ENCODE data around the gene OSGIN1.
"Not testable (repeated sequence)": the region's sequence is repeated elsewhere in the genome, so short reads cannot be mapped to it uniquely, and the experiment has no call there.

The OSGIN1 gene

GRCh38 chr16:83941546-83941945, 11.5 kb upstream of the OSGIN1 start:
- not testable (repeated sequence) for H3K4me3 Mint-ChIP-seq; H3K4me1 Mint-ChIP-seq; ATAC-seq (replicated peaks); H3K27ac Mint-ChIP-seq; H3K9me3 Mint-ChIP-seq; DNase-seq
- Mint-ChIP-seq H3K36me3 (peaks cover 8 to 18% of the 10 kb centered on the region in 2 donors), H3K27me3 (peaks cover 0 to 13% of the 10 kb centered on the region in 2 donors)

- H3K36me3 Mint-ChIP-seq, result peaks cover 8 to 13% of the 10 kb centered on the region in 2 donors
- H3K4me3 Mint-ChIP-seq, result no peak overlapping the region
- H3K27me3 Mint-ChIP-seq, result peaks cover 0 to 13% of the 10 kb centered on the region in 2 donors
- H3K27ac Mint-ChIP-seq, result no peak overlapping the region
- no peak for DNase-seq
- H3K9me3 Mint-ChIP-seq, result no peaks in the 10 kb centered on the region
- peaks cover 6% of the 10 kb centered on the region in 2 donors for H3K4me1 Mint-ChIP-seq
- ATAC-seq (replicated peaks), result no peak
Measured at GRCh38 chr16:83942074-83942473, 11.0 kb upstream of the OSGIN1 start.

- no peaks in the 10 kb centered on the region for H3K9me3 Mint-ChIP-seq
- DNase-seq (no peak), ATAC-seq (replicated peaks) (no peak)
- peaks cover 0 to 13% of the 10 kb centered on the region in 2 donors for H3K27me3 Mint-ChIP-seq
- H3K27ac Mint-ChIP-seq, result no peak overlapping the region
- peaks cover 3 to 6% of the 10 kb centered on the region in 2 donors for H3K36me3 Mint-ChIP-seq
- peaks cover 6% of the 10 kb centered on the region in 2 donors for H3K4me1 Mint-ChIP-seq
- no peak overlapping the region for H3K4me3 Mint-ChIP-seq
Measured at GRCh38 chr16:83942815-83943515, 10.1 kb upstream of the OSGIN1 start.

- DNase-seq (no peak), ATAC-seq (replicated peaks) (no peak)
- peaks cover 6% of the 10 kb centered on the region in 2 donors for H3K4me1 Mint-ChIP-seq
- no peaks in the 10 kb centered on the region for H3K9me3 Mint-ChIP-seq
- H3K27ac Mint-ChIP-seq, result no peak overlapping the region
- H3K27me3 Mint-ChIP-seq, result peaks cover 0 to 13% of the 10 kb centered on the region in 2 donors
- H3K36me3 Mint-ChIP-seq, result peaks cover 3 to 6% of the 10 kb centered on the region in 2 donors
- H3K4me3 Mint-ChIP-seq, result no peak overlapping the region
Measured at GRCh38 chr16:83943516-83944050, 9.5 kb upstream of the OSGIN1 start.

GRCh38 chr16:83945587-83945986, 7.5 kb upstream of the OSGIN1 start:
- peaks cover 0 to 5% of the 10 kb centered on the region in 2 donors for H3K27me3 Mint-ChIP-seq
- no peak overlapping the region for H3K27ac Mint-ChIP-seq
- no peaks in the 10 kb centered on the region for H3K9me3 Mint-ChIP-seq
- H3K36me3 Mint-ChIP-seq, result no peaks in the 10 kb centered on the region
- ATAC-seq (replicated peaks) (no peak), DNase-seq (no peak)
- H3K4me1 Mint-ChIP-seq, result no peaks in the 10 kb centered on the region
- H3K4me3 Mint-ChIP-seq, result no peak overlapping the region

GRCh38 chr16:83946154-83946780, 6.8 kb upstream of the OSGIN1 start:
- Mint-ChIP-seq H3K4me1 (no peaks in the 10 kb centered on the region), H3K4me3 (no peak overlapping the region), H3K27me3 (no peaks in the 10 kb centered on the region), H3K36me3 (no peaks in the 10 kb centered on the region), H3K27ac (no peak overlapping the region), H3K9me3 (no peaks in the 10 kb centered on the region)
- ATAC-seq (replicated peaks) (no peak), DNase-seq (no peak)

GRCh38 chr16:83946781-83947566, 6.1 kb upstream of the OSGIN1 start:
- Mint-ChIP-seq H3K36me3 (no peaks in the 10 kb centered on the region), H3K4me3 (no peak overlapping the region), H3K27ac (no peak overlapping the region), H3K4me1 (no peaks in the 10 kb centered on the region), H3K27me3 (no peaks in the 10 kb centered on the region), H3K9me3 (no peaks in the 10 kb centered on the region)
- no peak for DNase-seq
- ATAC-seq (replicated peaks), result no peak

GRCh38 chr16:83947642-83948234, 5.3 kb upstream of the OSGIN1 start:
- Mint-ChIP-seq H3K27ac (no peak overlapping the region), H3K9me3 (no peaks in the 10 kb centered on the region), H3K4me1 (peaks cover 0 to 7% of the 10 kb centered on the region in 2 donors), H3K27me3 (no peaks in the 10 kb centered on the region), H3K4me3 (no peak overlapping the region), H3K36me3 (no peaks in the 10 kb centered on the region)
- ATAC-seq (replicated peaks) (no peak), DNase-seq (no peak)

- Mint-ChIP-seq H3K27ac (no peak overlapping the region), H3K36me3 (no peaks in the 10 kb centered on the region), H3K4me3 (no peak overlapping the region), H3K4me1 (peaks cover 3 to 19% of the 10 kb centered on the region in 2 donors), H3K9me3 (no peaks in the 10 kb centered on the region), H3K27me3 (peaks cover 4 to 5% of the 10 kb centered on the region in 2 donors)
- ATAC-seq (replicated peaks) (no peak), DNase-seq (no peak)
Measured at GRCh38 chr16:83948914-83949723, 3.9 kb upstream of the OSGIN1 start.

- Mint-ChIP-seq H3K4me3 (no peak overlapping the region), H3K4me1 (peaks cover 6 to 24% of the 10 kb centered on the region in 2 donors), H3K27ac (no peak overlapping the region), H3K27me3 (peaks cover 9 to 10% of the 10 kb centered on the region in 2 donors), H3K9me3 (no peaks in the 10 kb centered on the region), H3K36me3 (peaks cover 0 to 2% of the 10 kb centered on the region in 2 donors)
- ATAC-seq (replicated peaks) (no peak), DNase-seq (no peak)
Measured at GRCh38 chr16:83949724-83950001, 3.4 kb upstream of the OSGIN1 start.

GRCh38 chr16:83950862-83951399, 2.1 kb upstream of the OSGIN1 start:
- H3K36me3 Mint-ChIP-seq; H3K9me3 Mint-ChIP-seq; H3K27ac Mint-ChIP-seq; H3K4me3 Mint-ChIP-seq; DNase-seq; ATAC-seq (replicated peaks): not testable (repeated sequence)
- peaks cover 20 to 23% of the 10 kb centered on the region in 2 donors for H3K27me3 Mint-ChIP-seq
- peaks cover 6 to 28% of the 10 kb centered on the region in 2 donors for H3K4me1 Mint-ChIP-seq

- ATAC-seq (replicated peaks), result no peak
- no peak for DNase-seq
- H3K36me3 Mint-ChIP-seq, result peaks cover 0 to 2% of the 10 kb centered on the region in 2 donors
- H3K4me3 Mint-ChIP-seq, result no peak overlapping the region
- peaks cover 21 to 23% of the 10 kb centered on the region in 2 donors for H3K27me3 Mint-ChIP-seq
- no peak overlapping the region for H3K27ac Mint-ChIP-seq
- peaks cover 6 to 30% of the 10 kb centered on the region in 2 donors for H3K4me1 Mint-ChIP-seq
- no peaks in the 10 kb centered on the region for H3K9me3 Mint-ChIP-seq
Measured at GRCh38 chr16:83951544-83951943, 1.5 kb upstream of the OSGIN1 start.

- peaks cover 0 to 5% of the 10 kb centered on the region in 2 donors for H3K36me3 Mint-ChIP-seq
- H3K27me3 Mint-ChIP-seq, result peaks cover 21 to 23% of the 10 kb centered on the region in 2 donors
- peak overlapping the region; percentile 86 for H3K27ac Mint-ChIP-seq
- peak overlapping the region; percentile 85 to 88 for H3K4me3 Mint-ChIP-seq
- DNase-seq (no peak), ATAC-seq (replicated peaks) (no peak)
- H3K9me3 Mint-ChIP-seq, result no peaks in the 10 kb centered on the region
- peaks cover 6 to 36% of the 10 kb centered on the region in 2 donors for H3K4me1 Mint-ChIP-seq
Measured at GRCh38 chr16:83952587-83952939, 477 bp upstream of the OSGIN1 start.

Measured in stimulated activated naive B cell treated with anti-CD40 and anti-IgM and Interleukin-4, amounts not matched to agents 10 μg/mL and 1 μg/mL and 100 μg/mL, for 72 hours (primary cell).